NOMO-1 (cell line): ENCODE results near the gene BMF.
"Not testable (repeated sequence)": the region's sequence is repeated elsewhere in the genome, so short reads cannot be mapped to it uniquely, and the experiment has no call there.

Experiments used
- DNase-seq, 2 experiments: peaks; one replicate each; lab custom pipeline; 2025; ENCODE audit not compliant: unreplicated experiment in 2 of 2; lab: John Stamatoyannopoulos, UW

Gene BMF

GRCh38 chr15:40128766-40129660 is 20.3 kb upstream of the BMF start:
- DNase-seq = peak in 1 of 2 experiments; percentile 57

- no peak for DNase-seq
These were observed 17.3 kb upstream of the BMF start for GRCh38 chr15:40125950-40126349.

- not testable (repeated sequence) for DNase-seq
These were observed 16.2 kb upstream of the BMF start for GRCh38 chr15:40124807-40125285.

- not testable (repeated sequence) for DNase-seq
These were observed 15.7 kb upstream of the BMF start for GRCh38 chr15:40124333-40124732.

GRCh38 chr15:40123863-40124262 is 15.2 kb upstream of the BMF start:
- not testable (repeated sequence) for DNase-seq

- not testable (repeated sequence) for DNase-seq
These were observed 14.3 kb upstream of the BMF start for GRCh38 chr15:40122989-40123388.

GRCh38 chr15:40121911-40122638 is 13.4 kb upstream of the BMF start:
- no peak for DNase-seq

- DNase-seq = no peak
These were observed 9.8 kb upstream of the BMF start for GRCh38 chr15:40118473-40118872.

GRCh38 chr15:40115670-40116093 is 7.0 kb upstream of the BMF start:
- peak; percentile 89 to 94 for DNase-seq

GRCh38 chr15:40115106-40115505 is 6.4 kb upstream of the BMF start:
- not testable (repeated sequence) for DNase-seq

- DNase-seq = no peak
These were observed 5.5 kb upstream of the BMF start for GRCh38 chr15:40114218-40114617.

GRCh38 chr15:40112789-40113188 is 4.1 kb upstream of the BMF start:
- no peak for DNase-seq

GRCh38 chr15:40111888-40112287 is 3.2 kb upstream of the BMF start:
- DNase-seq = no peak

- no peak for DNase-seq
These were observed 2.3 kb upstream of the BMF start for GRCh38 chr15:40110866-40111550.

- DNase-seq = no peak
These were observed 421 bp downstream of the BMF start for GRCh38 chr15:40108061-40108854.

- DNase-seq = peak; percentile 74 to 94
These were observed 2.2 kb downstream of the BMF start for GRCh38 chr15:40106203-40107161.

- DNase-seq = no peak
These were observed 3.0 kb downstream of the BMF start for GRCh38 chr15:40105517-40106202.

GRCh38 chr15:40104865-40105516 is 3.7 kb downstream of the BMF start:
- DNase-seq = peak; percentile 60 to 62
